GM15510 (cell line): ENCODE measurements around the gene SOX6.

Experiments
- POLR2A ChIP-seq: IDR thresholded peaks from 3 replicates; pipeline ENCODE4 v1.6.1; 2011; ENCODE audit warnings: borderline replicate concordance; ENCODE audit not compliant: insufficient read length; ENCODE audit errors: extremely low read depth

SOX6 gene

DNA sequence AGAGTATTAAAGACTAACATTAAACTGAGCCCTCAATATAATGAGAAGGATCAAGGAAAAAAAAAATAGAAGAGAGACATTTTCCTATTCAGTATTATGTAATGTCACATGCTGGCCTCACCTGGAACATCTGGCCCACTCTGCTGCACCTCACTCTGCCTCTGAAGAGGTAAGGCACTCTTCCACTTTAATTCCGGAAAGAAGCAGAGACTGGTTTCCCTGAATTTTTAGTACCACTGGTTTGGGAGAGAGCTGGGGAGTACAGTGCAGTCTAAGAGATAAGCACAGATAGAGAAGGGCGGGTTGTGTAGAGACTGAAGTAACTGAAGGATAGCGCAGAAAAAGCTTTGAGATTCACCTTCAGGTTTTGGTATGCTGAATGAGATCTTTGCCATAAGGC lies 178.7 kb downstream of the SOX6 start:
- TF ChIP-seq POLR2A = no peak

DNA sequence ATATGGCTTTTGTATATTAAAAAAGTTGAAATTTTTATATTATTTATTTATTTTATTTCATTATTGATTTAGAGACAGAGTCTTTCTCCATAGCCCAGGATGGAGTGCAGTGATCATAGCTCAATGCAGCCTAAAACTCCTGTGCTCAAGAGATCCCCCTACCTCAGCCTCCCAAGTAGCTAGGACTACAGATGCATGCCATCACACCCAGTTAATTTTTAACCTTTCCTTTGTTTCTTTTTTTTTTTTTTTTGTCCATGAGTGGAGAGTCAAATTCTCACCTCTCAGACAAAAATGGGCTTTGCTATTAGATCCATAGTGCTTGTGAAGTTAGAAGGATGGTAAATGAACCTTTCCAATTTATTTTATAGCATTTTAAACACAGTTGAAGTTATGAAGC lies 182.5 kb downstream of the SOX6 start:
- TF ChIP-seq POLR2A = no peak

DNA sequence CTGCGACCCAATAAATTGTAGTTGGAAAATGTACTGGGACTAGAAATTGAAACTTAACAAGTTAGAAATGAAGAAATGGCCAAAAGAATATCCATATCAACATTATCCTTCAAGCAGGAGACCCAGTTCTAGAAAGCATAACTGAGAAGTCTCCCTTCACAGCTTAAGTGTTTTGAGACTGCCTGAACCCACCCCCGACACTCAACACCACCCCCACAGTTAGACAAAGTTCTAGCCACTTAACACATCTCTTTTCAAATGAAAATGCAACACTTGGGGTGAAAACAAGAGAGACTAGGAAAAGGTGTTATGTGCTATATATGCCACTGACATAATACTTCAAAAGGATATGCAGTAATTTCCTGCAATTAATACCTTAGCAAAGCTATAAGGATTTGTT lies 184.5 kb downstream of the SOX6 start:
- no peak for TF ChIP-seq POLR2A

DNA sequence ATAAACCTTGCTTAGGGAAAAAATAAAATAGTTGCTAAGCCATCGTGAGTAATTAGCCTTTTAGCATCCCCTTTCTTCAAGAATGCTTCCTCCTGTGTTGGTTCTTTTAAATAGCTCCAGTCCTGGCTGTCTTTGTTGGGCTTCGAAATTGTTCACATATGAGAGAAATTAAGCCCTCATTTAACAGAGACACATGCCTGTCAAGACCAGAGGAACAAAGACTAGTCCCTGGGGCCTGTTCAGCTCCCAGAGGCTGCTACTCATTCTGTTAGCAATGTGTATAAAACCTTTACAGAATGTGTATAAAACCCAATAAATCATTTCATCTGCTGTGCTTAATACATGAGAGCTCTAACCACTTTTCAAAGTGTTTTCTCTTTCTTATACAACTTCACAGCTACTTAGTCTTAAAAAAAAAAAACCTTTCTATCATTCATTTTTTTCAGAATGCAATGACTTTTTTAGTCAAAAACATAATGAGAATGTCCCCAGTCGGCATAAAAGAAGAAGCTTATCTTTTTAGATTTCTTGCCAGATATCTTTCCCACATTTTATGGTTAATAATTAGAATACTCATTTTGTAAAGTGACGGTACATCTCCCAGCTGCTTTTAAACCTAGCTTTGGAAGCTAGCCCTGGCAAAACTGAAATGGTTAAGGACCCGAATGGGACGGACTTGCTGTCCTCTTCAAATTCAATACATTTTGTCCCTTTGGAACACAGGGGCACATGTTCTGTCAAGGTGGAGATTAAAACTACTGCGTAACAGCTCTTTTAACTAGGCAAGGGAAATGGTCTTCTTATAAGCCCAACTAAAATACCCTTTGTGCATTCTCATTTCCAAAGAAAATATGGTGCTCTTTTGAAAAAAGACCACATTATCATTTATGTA lies 186.1 kb downstream of the SOX6 start:
- TF ChIP-seq POLR2A = no peak

DNA sequence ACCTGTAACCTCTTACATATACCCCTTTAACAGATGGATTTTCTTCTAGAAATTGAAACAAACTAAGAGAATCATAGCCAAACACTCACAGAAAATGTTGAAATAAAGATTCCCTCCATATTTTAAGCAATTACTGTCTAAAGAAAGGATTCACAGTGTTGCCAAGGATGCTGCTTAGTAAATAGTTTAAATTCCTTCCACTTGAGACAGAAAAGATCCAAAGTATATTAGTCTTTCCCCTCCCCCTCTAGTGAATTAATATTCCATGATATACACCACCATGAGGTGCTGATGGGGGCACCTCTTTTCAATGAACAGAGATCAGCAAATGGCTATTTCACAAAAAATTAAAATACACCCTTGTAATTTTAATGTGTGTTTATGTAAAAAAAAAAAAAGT lies 186.8 kb downstream of the SOX6 start:
- no peak for TF ChIP-seq POLR2A

DNA sequence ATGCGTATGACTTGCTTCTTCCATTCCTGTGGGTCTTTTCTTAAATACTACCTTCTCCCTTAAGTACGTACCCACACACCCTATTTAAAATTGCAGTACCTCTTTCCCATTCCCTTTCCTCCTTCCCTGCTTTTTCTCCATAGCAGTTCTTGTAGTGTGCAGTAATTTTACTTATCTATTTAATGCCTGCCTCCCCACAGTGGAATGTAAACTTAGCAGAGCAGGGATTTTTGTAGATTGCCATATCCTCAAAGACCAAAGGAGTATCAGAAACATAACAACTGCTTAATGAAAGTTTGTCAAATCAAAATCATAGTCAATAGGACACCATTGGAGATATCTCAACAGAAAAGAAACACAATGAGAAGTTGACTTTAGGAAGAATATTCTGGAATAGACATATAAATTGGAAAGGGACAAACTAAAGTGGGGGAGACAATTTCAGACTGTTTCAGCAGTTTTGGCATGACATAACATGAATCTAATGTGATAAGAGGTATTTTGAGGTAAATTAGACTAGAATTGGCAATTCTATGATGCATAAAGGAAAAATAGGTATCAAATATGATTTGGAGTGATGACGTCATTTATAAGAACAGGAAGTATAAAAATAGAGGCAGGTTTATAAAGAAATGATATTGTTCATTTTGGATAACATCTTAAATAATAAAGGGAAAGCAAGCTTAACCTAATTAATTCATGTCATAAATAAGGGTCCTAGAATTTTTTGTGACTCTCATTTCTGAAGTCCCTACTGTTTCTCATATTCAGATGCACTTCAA lies 188.4 kb downstream of the SOX6 start:
- no peak for TF ChIP-seq POLR2A

DNA sequence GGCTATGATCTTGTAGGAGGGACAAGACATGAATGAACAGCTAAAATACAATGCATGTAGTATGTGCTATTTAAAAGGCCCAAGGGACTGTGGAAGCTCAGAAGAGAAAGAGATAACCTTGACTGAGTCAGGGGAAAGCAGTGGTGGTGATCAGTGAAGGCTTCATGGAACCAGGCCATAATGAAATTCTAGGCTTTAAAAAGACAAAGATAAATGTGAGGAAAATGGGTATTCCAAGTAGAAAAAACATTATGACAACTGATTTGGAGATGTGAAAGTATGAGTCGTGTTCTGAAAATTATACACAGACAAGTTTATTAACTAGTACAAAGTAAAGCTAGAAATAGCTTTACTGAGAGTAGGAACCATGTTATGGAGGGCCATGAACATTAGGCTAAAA lies 189.8 kb downstream of the SOX6 start:
- TF ChIP-seq POLR2A = no peak

DNA sequence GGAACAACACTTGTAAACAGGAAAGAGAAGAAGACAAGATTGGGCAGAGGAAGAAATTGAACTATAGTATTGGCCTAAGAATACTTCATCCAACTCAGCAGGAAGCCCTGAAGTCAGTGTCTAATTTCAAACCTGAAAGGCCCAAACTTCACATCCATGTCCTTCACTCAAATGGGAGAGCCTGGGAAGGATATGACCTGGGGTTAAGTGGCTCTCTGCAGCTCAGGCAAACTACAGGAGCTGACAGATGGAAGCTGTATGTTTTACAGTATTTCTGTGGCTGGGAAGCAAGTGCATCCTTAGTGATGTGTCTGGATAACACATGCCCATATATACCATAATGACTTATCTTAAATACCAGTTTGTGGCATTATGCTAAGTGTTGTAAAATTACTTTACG lies 196.2 kb downstream of the SOX6 start:
- TF ChIP-seq POLR2A = no peak

DNA sequence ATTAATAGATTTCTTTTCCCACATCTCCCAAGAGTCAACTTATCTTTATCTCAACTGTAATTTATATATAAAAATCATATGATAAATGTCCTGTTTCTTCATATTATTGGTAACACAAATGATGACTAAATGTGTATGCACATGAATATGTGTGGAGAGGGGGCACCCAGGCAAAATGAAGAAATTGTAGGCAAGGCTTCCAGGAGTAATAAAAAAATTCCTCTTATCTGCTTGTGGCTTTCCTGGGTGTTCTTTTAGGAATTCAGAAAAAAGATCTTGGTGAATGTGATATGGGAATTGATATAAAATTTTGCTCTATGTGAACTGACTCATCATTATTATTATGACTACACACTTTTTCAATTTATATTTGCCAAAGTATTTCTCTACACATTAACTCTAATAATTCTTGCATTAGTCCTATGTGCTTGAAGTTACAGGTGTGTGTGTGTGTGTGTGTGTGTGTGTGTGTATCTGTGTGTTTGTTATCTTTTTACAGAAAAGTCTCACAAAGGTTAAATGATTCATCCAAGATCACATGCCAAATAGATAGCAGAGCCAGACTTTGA lies 197.8 kb downstream of the SOX6 start:
- no peak for TF ChIP-seq POLR2A

DNA sequence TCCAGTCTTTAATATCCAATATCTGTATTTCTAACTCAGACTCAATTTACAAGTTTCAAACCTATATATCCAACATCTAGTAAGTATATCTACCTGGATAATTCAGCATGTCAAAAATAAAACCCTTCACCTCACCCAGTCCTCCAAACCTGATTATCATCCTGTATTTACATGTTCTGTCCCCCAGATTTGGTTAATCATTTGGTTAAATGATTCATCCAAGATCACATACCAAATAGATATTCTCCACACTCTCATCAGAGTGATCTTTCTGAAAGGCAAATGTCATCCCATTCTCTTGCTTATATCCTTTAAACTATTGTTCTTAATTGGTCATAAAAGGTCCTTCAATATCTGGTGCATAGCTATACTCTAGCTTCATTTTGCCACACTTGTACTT lies 199.0 kb downstream of the SOX6 start:
- TF ChIP-seq POLR2A = no peak

DNA sequence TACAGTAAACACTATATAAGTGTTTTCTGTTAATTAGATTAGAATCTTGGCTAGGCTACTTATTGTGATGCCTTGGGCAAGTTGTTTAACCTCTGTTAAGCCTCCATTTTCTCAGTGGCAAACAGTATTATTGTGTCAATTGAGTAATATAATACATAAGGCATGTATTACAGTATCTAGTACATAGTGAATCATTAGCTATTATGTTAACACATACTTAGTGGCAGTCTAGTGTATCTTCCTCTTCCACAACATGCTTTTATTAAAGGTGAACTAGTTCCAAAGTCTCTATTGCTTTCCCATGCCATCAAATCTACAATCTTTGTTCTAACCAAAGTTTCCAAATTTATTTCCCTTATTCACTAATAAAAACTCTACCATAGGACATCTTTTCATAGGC lies 200.9 kb downstream of the SOX6 start:
- no peak for TF ChIP-seq POLR2A

DNA sequence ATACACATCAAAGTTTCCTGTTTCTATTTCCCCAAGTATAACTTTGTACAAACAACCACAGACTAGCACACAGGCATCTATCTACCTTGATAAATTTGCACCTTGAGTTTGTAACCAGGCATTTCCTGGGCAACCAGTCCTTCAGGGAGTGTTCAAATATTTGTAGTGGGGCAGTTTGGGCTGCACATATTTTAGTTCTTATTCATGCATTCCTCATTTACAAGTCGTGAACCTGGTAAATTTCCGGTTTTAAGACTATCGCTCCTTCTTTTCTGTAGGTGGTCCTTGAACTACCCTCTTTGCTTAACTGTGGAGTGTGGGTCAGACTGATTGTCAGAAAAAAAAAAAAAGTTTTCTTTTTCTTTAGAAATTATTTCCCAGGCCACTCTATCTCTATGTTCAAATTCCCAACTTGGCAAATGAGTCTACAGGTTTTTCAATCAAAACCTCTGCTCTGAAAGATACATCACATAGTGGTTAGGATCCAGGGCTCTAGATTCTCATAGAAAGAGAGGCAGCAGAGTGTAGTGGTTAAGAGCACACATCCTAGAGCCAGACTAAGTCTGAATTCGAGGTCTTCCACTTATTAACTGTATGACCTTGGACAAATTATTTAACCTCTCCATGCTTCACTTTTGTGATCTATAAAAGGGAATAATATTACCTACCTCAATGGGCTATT lies 201.5 kb downstream of the SOX6 start:
- no peak for TF ChIP-seq POLR2A

DNA sequence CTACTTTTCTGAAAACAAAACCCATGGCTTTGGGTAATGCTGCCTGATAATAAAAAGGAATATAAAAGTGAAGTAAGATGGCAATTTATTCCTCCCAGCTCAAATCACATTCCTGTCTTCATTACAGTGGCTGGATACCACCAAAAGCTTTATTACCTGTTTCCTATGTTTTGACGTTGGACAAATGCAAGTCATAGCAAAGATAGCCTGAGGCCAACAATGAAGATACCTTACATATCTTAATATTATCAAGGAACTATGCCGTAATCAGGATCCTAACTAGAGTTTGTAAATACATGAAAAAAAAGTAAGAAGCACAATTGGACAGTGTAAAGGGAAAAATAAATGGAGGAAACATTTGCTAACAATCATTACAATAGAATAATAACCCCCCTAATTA lies 202.4 kb downstream of the SOX6 start:
- no peak for TF ChIP-seq POLR2A

DNA sequence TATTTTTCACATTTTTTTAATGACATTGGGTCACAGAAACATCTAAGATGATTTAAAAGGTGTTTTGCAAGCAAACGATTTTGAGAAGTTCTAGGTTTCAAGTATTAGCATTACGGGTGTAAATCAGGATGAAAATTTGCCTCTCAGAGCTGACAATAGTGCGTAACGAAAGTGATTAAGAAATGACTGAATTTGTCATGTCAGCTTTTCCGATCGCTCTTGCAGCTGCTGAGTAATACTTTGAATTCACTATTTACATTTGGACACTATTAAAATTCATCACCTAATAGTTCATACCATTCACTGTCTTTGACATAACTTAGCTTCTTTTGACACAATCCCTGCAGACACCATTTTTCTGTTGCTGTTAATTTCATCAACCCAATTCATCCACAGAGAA lies 205.2 kb downstream of the SOX6 start:
- no peak for TF ChIP-seq POLR2A

DNA sequence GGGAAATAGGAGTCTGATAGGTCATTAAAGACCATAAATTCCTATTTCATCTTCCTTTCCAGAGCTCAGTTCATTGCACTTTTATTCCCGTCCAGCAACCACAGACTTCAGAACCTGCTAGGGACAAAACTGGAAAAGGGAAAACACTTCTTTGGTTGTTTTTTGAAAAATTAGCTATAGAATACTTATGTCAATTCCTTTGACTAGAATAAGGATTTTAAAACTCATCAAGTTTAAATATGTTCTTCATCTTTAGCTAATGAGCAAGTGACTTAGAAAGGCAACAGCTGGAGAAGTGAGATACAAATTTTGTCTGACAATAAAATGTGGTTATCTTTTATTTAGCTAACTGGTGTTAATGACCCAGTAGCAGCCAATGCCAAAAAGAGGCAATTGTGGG lies 206.9 kb downstream of the SOX6 start:
- TF ChIP-seq POLR2A = no peak
